HPDE6-E6E7 (cell line): ENCODE measurements around the gene FOXD2.

Source experiments
- DNase-seq: peaks from one replicate; pipeline ENCODE4 v3.0.0; 2011; ENCODE audit warnings: missing footprints; ENCODE audit errors: extremely low spot score

Gene FOXD2

GRCh38 chr1:47465605-47466004, 27.8 kb downstream of the FOXD2 start:
- DNase-seq = no peak

GRCh38 chr1:47468709-47469389, 31.0 kb downstream of the FOXD2 start:
- DNase-seq = no peak

GRCh38 chr1:47469390-47469759, 31.5 kb downstream of the FOXD2 start:
- no peak for DNase-seq

- DNase-seq = no peak
These were observed 32.1 kb downstream of the FOXD2 start for GRCh38 chr1:47469910-47470309.

- no peak for DNase-seq
These were observed 33.3 kb downstream of the FOXD2 start for GRCh38 chr1:47471163-47471562.

- DNase-seq = no peak
These were observed 36.7 kb downstream of the FOXD2 start for GRCh38 chr1:47474278-47475193.

- no peak for DNase-seq
These were observed 39.8 kb downstream of the FOXD2 start for GRCh38 chr1:47477595-47478080.

GRCh38 chr1:47478090-47478489, 40.2 kb downstream of the FOXD2 start:
- no peak for DNase-seq

- DNase-seq = no peak
These were observed 41.8 kb downstream of the FOXD2 start for GRCh38 chr1:47479664-47480063.

GRCh38 chr1:47481936-47482335, 44.1 kb downstream of the FOXD2 start:
- DNase-seq = no peak

GRCh38 chr1:47482786-47483185, 44.9 kb downstream of the FOXD2 start:
- no peak for DNase-seq

GRCh38 chr1:47483651-47484050, 45.8 kb downstream of the FOXD2 start:
- DNase-seq = no peak

GRCh38 chr1:47485817-47486216, 48.0 kb downstream of the FOXD2 start:
- DNase-seq = no peak

GRCh38 chr1:47487332-47487731, 49.5 kb downstream of the FOXD2 start:
- DNase-seq = no peak

- no peak for DNase-seq
These were observed 50.1 kb downstream of the FOXD2 start for GRCh38 chr1:47487850-47488450.
